SW 1271 (cell line): ENCODE data around the gene ZAP70.
"Not testable (repeated sequence)": the region's sequence is repeated elsewhere in the genome, so short reads cannot be mapped to it uniquely, and the experiment has no call there.

Experiments used
- DNase-seq, 2 experiments: peaks; one replicate each; lab custom pipeline; 2025; lab: John Stamatoyannopoulos, UW

Gene ZAP70

GRCh38 chr2:97713296-97714083, at the start of gene ZAP70:
Gene ZAP70, plus strand, starts transcription at chr2:97713576. Its CDS starts 10,461 bp downstream, at chr2:97724037.
- no peak for DNase-seq

GRCh38 chr2:97663626-97663961, 49.8 kb upstream of the ZAP70 start:
- peak in 1 of 2 experiments; percentile 58 for DNase-seq

- DNase-seq = peak; percentile 94 to 99
Measured at GRCh38 chr2:97663962-97664635, 49.3 kb upstream of the ZAP70 start, which contains the start of gene ACTR1B. Gene ACTR1B, minus strand, starts transcription at chr2:97664044. Its CDS starts 154 bp downstream, at chr2:97663890.

- no peak for DNase-seq
Measured at GRCh38 chr2:97664636-97664970, 48.8 kb upstream of the ZAP70 start.

- DNase-seq = no peak
Measured at GRCh38 chr2:97669448-97669847, 43.9 kb upstream of the ZAP70 start, which contains the start of gene C2orf92. Gene C2orf92, plus strand, starts transcription at chr2:97669713. Its CDS starts 76 bp downstream, at chr2:97669789.

- DNase-seq = no peak
Measured at GRCh38 chr2:97670471-97670870, 42.9 kb upstream of the ZAP70 start.

GRCh38 chr2:97671526-97671925, 41.9 kb upstream of the ZAP70 start:
- DNase-seq = no peak

- DNase-seq = not testable (repeated sequence)
Measured at GRCh38 chr2:97672606-97673140, 40.7 kb upstream of the ZAP70 start.

- no peak for DNase-seq
Measured at GRCh38 chr2:97673182-97673914, 40.0 kb upstream of the ZAP70 start.

GRCh38 chr2:97673915-97674283, 39.5 kb upstream of the ZAP70 start:
- no peak for DNase-seq

GRCh38 chr2:97675430-97676113, 37.8 kb upstream of the ZAP70 start:
- DNase-seq = no peak

- DNase-seq = no peak
Measured at GRCh38 chr2:97676620-97677019, 36.8 kb upstream of the ZAP70 start.

- no peak for DNase-seq
Measured at GRCh38 chr2:97677480-97677879, 35.9 kb upstream of the ZAP70 start.

GRCh38 chr2:97678298-97678697, 35.1 kb upstream of the ZAP70 start:
- no peak for DNase-seq

GRCh38 chr2:97687235-97687634, 26.1 kb upstream of the ZAP70 start:
- DNase-seq = not testable (repeated sequence)

GRCh38 chr2:97688062-97688827, 25.1 kb upstream of the ZAP70 start:
- no peak for DNase-seq

- no peak for DNase-seq
Measured at GRCh38 chr2:97691166-97691565, 22.2 kb upstream of the ZAP70 start.

GRCh38 chr2:97693476-97693875, 19.9 kb upstream of the ZAP70 start:
- peak in 1 of 2 experiments; percentile 34 for DNase-seq

GRCh38 chr2:97695744-97696143, 17.6 kb upstream of the ZAP70 start:
- DNase-seq = no peak

- DNase-seq = peak; percentile 48 to 79
Measured at GRCh38 chr2:97697252-97698235, 15.8 kb upstream of the ZAP70 start.
